HCT116 (cell line): Measurements from ENCODE around the gene ARFGEF3.

Experiments
- ATF3 ChIP-seq: IDR thresholded peaks from 2 replicates; pipeline ENCODE4 v1.6.1; 2012
- CTCF ChIP-seq, 3 experiments: fragments of 200-600 bp in 1 of 3; sonication (generic) in 1 of 3; IDR thresholded peaks in 2 of 3; conservative IDR thresholded peaks in 1 of 3; 2 replicates each; pipeline ENCODE4 v1.5.1; 2012 to 2017; ENCODE audit warnings: low read depth in 2 of 3, low read length in 2 of 3, antibody characterized with exemption in 1 of 3, borderline replicate concordance in 1 of 3, control low read depth in 1 of 3, mild to moderate bottlenecking in 1 of 3, mixed read lengths in 1 of 3, mixed run types in 1 of 3, moderate library complexity in 1 of 3; ENCODE audit not compliant: insufficient read depth in 1 of 3
- FOSL1 ChIP-seq: IDR thresholded peaks from 2 replicates; pipeline ENCODE4 v1.6.1; 2012; ENCODE audit warnings: low read depth
- JUND ChIP-seq: IDR thresholded peaks from 2 replicates; pipeline ENCODE4 v1.6.1; 2012
- POLR2A ChIP-seq: IDR thresholded peaks from 2 replicates; pipeline ENCODE4 v1.7.0; 2011; ENCODE audit warnings: borderline replicate concordance; ENCODE audit not compliant: insufficient read depth, insufficient read length; ENCODE audit errors: extremely low read depth
- RAD21 ChIP-seq: IDR thresholded peaks from 2 replicates; pipeline ENCODE4 v1.6.1; 2012; ENCODE audit warnings: low read depth, mild to moderate bottlenecking
- YY1 ChIP-seq: IDR thresholded peaks from 2 replicates; pipeline ENCODE4 v1.6.1; 2011; ENCODE audit warnings: low read length, low read depth, moderate library complexity, mild to moderate bottlenecking; ENCODE audit not compliant: insufficient replicate concordance; ENCODE audit errors: extremely low read depth

GRCh38 chr6:138389551-138389950 is 227.8 kb downstream of the ARFGEF3 start:
- TF ChIP-seq RAD21 (no peak), ATF3 (no peak), FOSL1 (no peak), YY1 (no peak), CTCF (IDR thresholded peaks at IDR 0.05 in 2 of 3, conservative IDR thresholded peaks at IDR 0.05 in 1 of 3; ENCODE audit: borderline replicate concordance in 1 of 3, insufficient read depth in 1 of 3, low read depth in 2 of 3, low read length in 2 of 3) (no peak), JUND (no peak), POLR2A (no peak)
